ENCODE measurements around the gene CYGB.

DNA sequence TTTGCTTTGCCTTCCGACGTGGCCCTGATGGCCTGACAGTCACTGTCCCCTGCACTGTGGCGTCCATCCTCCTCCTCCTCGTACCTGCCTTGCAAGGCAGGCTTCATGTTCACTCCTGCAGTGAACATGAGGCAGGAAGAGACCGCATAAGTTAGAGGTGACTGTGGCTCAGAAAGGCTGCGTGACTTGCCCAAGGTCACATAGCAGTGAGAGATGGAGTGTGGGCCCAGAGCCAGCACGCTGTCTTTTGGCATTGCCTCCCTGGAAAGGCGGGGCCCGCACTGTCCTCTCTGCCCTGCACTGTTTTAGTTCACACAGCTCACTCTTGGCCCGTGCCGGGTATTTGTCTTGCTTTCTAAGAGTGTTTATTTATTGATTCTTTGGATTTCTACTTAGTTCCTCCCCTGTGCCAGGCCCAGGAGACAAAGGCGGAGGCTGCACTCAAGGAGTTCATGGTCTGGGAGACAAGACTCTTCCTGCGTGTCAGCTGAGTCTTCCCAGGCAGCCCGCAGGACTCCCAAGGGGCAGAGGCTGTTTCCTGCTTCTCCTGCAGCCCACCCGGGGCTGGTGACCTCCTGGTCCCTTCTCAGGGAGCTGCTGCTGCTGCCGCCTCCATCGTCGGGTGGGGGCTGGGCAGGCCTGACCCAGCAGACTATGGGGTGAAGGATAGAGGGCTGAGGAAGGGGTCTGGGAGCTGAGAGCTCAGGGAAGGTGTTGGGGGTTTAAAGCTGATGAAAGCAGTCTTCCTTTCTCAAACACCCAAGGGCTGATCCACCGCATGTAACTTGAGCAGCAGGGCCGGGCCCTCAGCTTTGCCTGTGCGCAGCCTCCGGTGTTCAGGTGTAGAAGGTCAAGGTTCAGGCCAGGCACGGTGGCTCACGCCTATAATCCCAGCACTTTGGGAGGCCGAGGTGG is 12.7 kb downstream of the CYGB start:
- TF ChIP-seq, protein P1, sequence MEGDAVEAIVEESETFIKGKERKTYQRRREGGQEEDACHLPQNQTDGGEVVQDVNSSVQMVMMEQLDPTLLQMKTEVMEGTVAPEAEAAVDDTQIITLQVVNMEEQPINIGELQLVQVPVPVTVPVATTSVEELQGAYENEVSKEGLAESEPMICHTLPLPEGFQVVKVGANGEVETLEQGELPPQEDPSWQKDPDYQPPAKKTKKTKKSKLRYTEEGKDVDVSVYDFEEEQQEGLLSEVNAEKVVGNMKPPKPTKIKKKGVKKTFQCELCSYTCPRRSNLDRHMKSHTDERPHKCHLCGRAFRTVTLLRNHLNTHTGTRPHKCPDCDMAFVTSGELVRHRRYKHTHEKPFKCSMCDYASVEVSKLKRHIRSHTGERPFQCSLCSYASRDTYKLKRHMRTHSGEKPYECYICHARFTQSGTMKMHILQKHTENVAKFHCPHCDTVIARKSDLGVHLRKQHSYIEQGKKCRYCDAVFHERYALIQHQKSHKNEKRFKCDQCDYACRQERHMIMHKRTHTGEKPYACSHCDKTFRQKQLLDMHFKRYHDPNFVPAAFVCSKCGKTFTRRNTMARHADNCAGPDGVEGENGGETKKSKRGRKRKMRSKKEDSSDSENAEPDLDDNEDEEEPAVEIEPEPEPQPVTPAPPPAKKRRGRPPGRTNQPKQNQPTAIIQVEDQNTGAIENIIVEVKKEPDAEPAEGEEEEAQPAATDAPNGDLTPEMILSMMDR (conservative IDR thresholded peaks at IDR 0.05; ENCODE audit: low read length), result no peak
- TF ChIP-seq EZH2phosphoT487 (IDR thresholded peaks at IDR 0.05; ENCODE audit: borderline replicate concordance, low read depth, low read length), result no peak
